Mesenchymal stem cell (in vitro differentiated cells and primary cell): ENCODE data around the gene DNAJC10.
A peak's percentile ranks its signal among the peaks of the same experiment; 100 is the strongest.

Source experiments
- DNase-seq: peaks from one replicate; pipeline ENCODE4 v3.0.0-alpha.2; 2013
- H2AFZ ChIP-seq: one replicate; pipeline ENCODE4 v1.6.1; 2013; ENCODE audit warnings: low read depth, mild to moderate bottlenecking, control low read depth, inconsistent platforms, low read length, moderate library complexity
- H2AK5ac ChIP-seq: 2 replicates; pipeline ENCODE4 v1.6.1; 2013; ENCODE audit warnings: low read length, moderate library complexity, mild to moderate bottlenecking, inconsistent platforms; ENCODE audit not compliant: severe bottlenecking
- H2BK120ac ChIP-seq: one replicate; pipeline ENCODE4 v1.6.1; 2013; ENCODE audit warnings: low read depth, mild to moderate bottlenecking, inconsistent platforms, low read length, moderate library complexity
- H2BK12ac ChIP-seq, 2 experiments: one replicate each; pipeline ENCODE4 v1.6.1; 2013; ENCODE audit warnings: inconsistent platforms in 2 of 2, low read length in 2 of 2, mild to moderate bottlenecking in 2 of 2, moderate library complexity in 2 of 2, control low read depth in 1 of 2
- H2BK15ac ChIP-seq: one replicate; pipeline ENCODE4 v1.6.1; 2013; ENCODE audit warnings: mild to moderate bottlenecking, low read depth, inconsistent platforms; ENCODE audit not compliant: poor library complexity, severe bottlenecking
- H2BK5ac ChIP-seq: 2 replicates; pipeline ENCODE4 v1.6.1; 2013; ENCODE audit warnings: low read depth, mild to moderate bottlenecking, low read length, control low read depth, inconsistent platforms; ENCODE audit not compliant: poor library complexity, severe bottlenecking
- H3K14ac ChIP-seq, 2 experiments: one replicate each; pipeline ENCODE4 v1.6.1; 2013; ENCODE audit warnings: inconsistent platforms in 2 of 2, low read length in 2 of 2, control low read depth in 1 of 2, mild to moderate bottlenecking in 1 of 2, moderate library complexity in 1 of 2
- H3K18ac ChIP-seq, 2 experiments: one replicate each; pipeline ENCODE4 v1.6.1; 2013; ENCODE audit warnings: inconsistent platforms in 2 of 2, low read length in 2 of 2, control low read depth in 1 of 2, low read depth in 1 of 2, mild to moderate bottlenecking in 1 of 2
- H3K23ac ChIP-seq, 2 experiments: one replicate each; pipeline ENCODE4 v1.6.1; 2013; ENCODE audit warnings: inconsistent platforms in 2 of 2, low read length in 2 of 2, mild to moderate bottlenecking in 2 of 2, moderate library complexity in 2 of 2, control low read depth in 1 of 2
- H3K27ac ChIP-seq: 2 replicates; pipeline ENCODE4 v1.5.1; 2013; ENCODE audit warnings: mild to moderate bottlenecking, moderate library complexity, low read length, control low read depth, inconsistent platforms; ENCODE audit not compliant: poor library complexity, severe bottlenecking
- H3K27me3 ChIP-seq, 2 experiments: 2 replicates each; pipeline versions ENCODE4 v1.6.1 to v1.7.0; 2013; ENCODE audit warnings: low read length in 2 of 2, mild to moderate bottlenecking in 2 of 2, moderate library complexity in 2 of 2, control low read depth in 1 of 2, inconsistent platforms in 1 of 2; ENCODE audit not compliant: control insufficient read depth in 1 of 2, insufficient read depth in 1 of 2
- H3K36me3 ChIP-seq, 2 experiments: 2 replicates each; pipeline versions ENCODE4 v1.6.1 to v1.7.0; 2013; ENCODE audit warnings: low read length in 2 of 2, control low read depth in 1 of 2, inconsistent platforms in 1 of 2, low read depth in 1 of 2, mild to moderate bottlenecking in 1 of 2; ENCODE audit not compliant: insufficient read depth in 2 of 2, control insufficient read depth in 1 of 2
- H3K4ac ChIP-seq, 2 experiments: one replicate each; pipeline ENCODE4 v1.6.1; 2013; ENCODE audit warnings: inconsistent platforms in 2 of 2, low read length in 2 of 2, mild to moderate bottlenecking in 2 of 2, moderate library complexity in 2 of 2, control low read depth in 1 of 2, low read depth in 1 of 2
- H3K4me1 ChIP-seq: 2 replicates; pipeline ENCODE4 v1.6.1; 2013; ENCODE audit warnings: low read depth, low read length, control low read depth; ENCODE audit not compliant: control insufficient read depth, insufficient read depth
- H3K4me2 ChIP-seq: 2 replicates; pipeline ENCODE4 v1.6.1; 2013; ENCODE audit warnings: low read length, mild to moderate bottlenecking, inconsistent platforms; ENCODE audit not compliant: poor library complexity, severe bottlenecking
- H3K4me3 ChIP-seq, 2 experiments: 2 replicates each; pipeline versions ENCODE4 v1.5.1 to v1.7.0; 2013; ENCODE audit warnings: low read length in 2 of 2, mild to moderate bottlenecking in 2 of 2, control low read depth in 1 of 2, low read depth in 1 of 2; ENCODE audit not compliant: insufficient read depth in 1 of 2
- H3K79me1 ChIP-seq: replicated peaks from 2 replicates; pipeline ENCODE4 v1.6.1; 2013; ENCODE audit warnings: mild to moderate bottlenecking, control low read depth, low read length, inconsistent platforms; ENCODE audit not compliant: poor library complexity, severe bottlenecking
- H3K9ac ChIP-seq: 2 replicates; pipeline ENCODE4 v1.7.0; 2013; ENCODE audit warnings: mild to moderate bottlenecking, low read length, moderate library complexity
- H3K9me3 ChIP-seq: 2 replicates; pipeline ENCODE4 v1.7.0; 2013; ENCODE audit warnings: mild to moderate bottlenecking, low read length; ENCODE audit not compliant: control insufficient read depth
- H4K8ac ChIP-seq: one replicate; pipeline ENCODE4 v1.6.1; 2013; ENCODE audit warnings: inconsistent platforms, mild to moderate bottlenecking, low read length, moderate library complexity
- H4K91ac ChIP-seq: one replicate; pipeline ENCODE4 v1.6.1; 2013; ENCODE audit warnings: mild to moderate bottlenecking, low read length, inconsistent platforms
- WGBS: methylation state at CpG from one replicate; pipeline ENCODE4 v1.1.7; 2013; ENCODE audit warnings: mixed read lengths; 5-methylcytosine and 5-hydroxymethylcytosine counted together

The DNAJC10 gene

DNA sequence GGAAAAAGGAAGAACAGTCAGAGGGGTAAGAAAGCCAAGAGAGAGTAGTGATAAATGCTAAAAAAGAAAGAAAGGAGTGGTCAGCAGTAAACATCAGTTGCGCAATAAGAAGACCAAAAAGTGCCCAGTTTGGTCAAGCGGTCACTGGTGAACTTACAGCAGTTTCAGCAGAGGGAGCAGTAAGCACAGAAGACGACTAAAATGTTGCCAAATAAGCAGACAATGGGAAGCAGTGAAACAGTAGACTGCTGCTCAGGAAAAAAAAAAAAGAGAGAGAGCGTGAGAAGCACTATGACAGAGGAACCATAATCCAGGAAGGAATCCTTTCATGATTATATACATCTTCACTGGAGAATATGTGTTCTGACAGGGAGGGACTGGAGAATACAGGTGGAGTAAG lies 45.8 kb downstream of the DNAJC10 start:
- H3K4me3 ChIP-seq, result peak overlapping the region in 1 of 2 experiments; percentile 19
- H4K91ac ChIP-seq, result no peak overlapping the region
- DNase-seq, result peak; percentile 55
- H2BK120ac ChIP-seq, result no peak overlapping the region
- H3K9ac ChIP-seq, result peak overlapping the region; percentile 33
- no peak overlapping the region for H3K18ac ChIP-seq
- H3K9me3 ChIP-seq, result no peaks in the 10 kb centered on the region
- H2AK5ac ChIP-seq, result no peak overlapping the region
- 86% methylated on average over 4 of the region's 4 CpGs for WGBS
- H2BK12ac ChIP-seq, result no peak overlapping the region
- no peak overlapping the region for H3K4me2 ChIP-seq
- H3K4me1 ChIP-seq, result no peaks in the 10 kb centered on the region
- peaks cover 8 to 85% of the 10 kb centered on the region in 2 experiments for H3K36me3 ChIP-seq
- no peak overlapping the region for H4K8ac ChIP-seq
- H3K14ac ChIP-seq, result no peak overlapping the region
- H3K27me3 ChIP-seq, result no peaks in the 10 kb centered on the region
- H2BK5ac ChIP-seq, result no peak overlapping the region
- H3K79me1 ChIP-seq, result peaks cover 6% of the 10 kb centered on the region
- no peak overlapping the region for H2AFZ ChIP-seq
- no peak overlapping the region for H3K4ac ChIP-seq
- H3K27ac ChIP-seq, result peak overlapping the region; percentile 51
- no peak overlapping the region for H2BK15ac ChIP-seq
- H3K23ac ChIP-seq, result no peak overlapping the region

DNA sequence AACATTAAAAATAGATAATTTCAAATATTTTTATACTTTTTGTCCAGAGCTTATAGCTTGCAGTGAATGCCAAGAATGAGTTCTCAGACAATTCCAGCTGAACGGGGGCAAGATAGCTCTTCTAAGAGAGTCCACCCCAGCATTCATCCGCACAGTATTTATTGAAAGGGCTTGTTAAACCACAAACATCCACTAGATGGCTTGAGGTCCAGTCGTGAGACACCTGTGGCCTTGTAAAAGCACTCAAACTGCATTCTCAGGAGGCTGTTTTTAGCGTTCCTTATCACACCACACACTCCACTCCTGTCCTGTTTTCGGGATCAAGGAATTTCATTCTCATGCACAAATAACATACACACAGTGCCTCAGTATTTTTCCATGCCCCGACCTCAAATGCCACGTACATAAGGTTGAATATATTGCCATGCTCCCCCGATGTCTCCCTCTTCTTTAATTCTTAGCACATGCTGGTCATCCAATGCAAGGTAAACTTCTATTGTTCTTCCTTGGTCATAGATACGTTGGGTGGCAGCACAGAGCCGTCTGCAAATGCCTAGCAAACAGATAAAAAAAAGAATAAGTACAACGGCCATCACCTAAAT lies 47.4 kb downstream of the DNAJC10 start:
- 70% methylated on average over 11 of the region's 11 CpGs for WGBS
- no peak overlapping the region for H4K8ac ChIP-seq
- no peak overlapping the region for H3K4ac ChIP-seq
- no peak overlapping the region for H2BK5ac ChIP-seq
- no peak overlapping the region for H3K18ac ChIP-seq
- no peaks in the 10 kb centered on the region for H3K27me3 ChIP-seq
- H2BK15ac ChIP-seq, result no peak overlapping the region
- H3K36me3 ChIP-seq, result peaks cover 8 to 85% of the 10 kb centered on the region in 2 experiments
- H3K27ac ChIP-seq, result no peak overlapping the region
- H3K4me1 ChIP-seq, result no peaks in the 10 kb centered on the region
- no peak overlapping the region for H3K4me3 ChIP-seq
- H3K9me3 ChIP-seq, result no peaks in the 10 kb centered on the region
- no peak overlapping the region for H2AFZ ChIP-seq
- H2BK120ac ChIP-seq, result no peak overlapping the region
- H2AK5ac ChIP-seq, result no peak overlapping the region
- H3K9ac ChIP-seq, result no peak overlapping the region
- DNase-seq, result peak; percentile 68
- H3K14ac ChIP-seq, result no peak overlapping the region
- no peak overlapping the region for H3K4me2 ChIP-seq
- no peak overlapping the region for H3K23ac ChIP-seq
- H4K91ac ChIP-seq, result no peak overlapping the region
- peaks cover 8% of the 10 kb centered on the region for H3K79me1 ChIP-seq
- H2BK12ac ChIP-seq, result no peak overlapping the region

DNA sequence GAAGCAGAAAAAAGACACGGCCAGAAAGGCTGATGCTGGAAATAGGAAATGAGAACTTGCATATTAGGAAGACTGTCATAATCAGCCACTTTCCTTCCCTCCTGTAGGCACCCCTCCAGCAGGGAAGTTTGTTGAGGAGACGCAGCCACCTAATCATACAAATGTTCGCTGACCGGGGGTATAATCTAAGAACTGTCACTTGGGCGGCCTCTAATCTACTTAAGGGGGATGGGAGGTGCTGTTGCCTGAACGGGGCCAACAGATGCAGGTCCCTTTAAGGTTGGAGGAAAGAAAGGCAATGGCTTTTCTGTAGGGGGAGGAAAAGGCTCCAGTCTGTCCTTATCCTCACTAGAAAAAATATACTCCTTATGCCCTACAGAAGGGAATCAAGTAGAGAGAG lies 50.6 kb downstream of the DNAJC10 start:
- no peak overlapping the region for H2BK15ac ChIP-seq
- no peak overlapping the region for H4K91ac ChIP-seq
- H3K4me3 ChIP-seq, result no peak overlapping the region
- no peak overlapping the region for H3K9ac ChIP-seq
- no peak overlapping the region for H2BK5ac ChIP-seq
- H3K14ac ChIP-seq, result no peak overlapping the region
- no peak overlapping the region for H4K8ac ChIP-seq
- WGBS, result 67% methylated on average over 3 of the region's 6 CpGs
- no peak overlapping the region for H2AFZ ChIP-seq
- no peak overlapping the region for H2BK12ac ChIP-seq
- no peak overlapping the region for H3K4me2 ChIP-seq
- DNase-seq, result no peak
- peaks cover 4% of the 10 kb centered on the region for H3K9me3 ChIP-seq
- H3K4me1 ChIP-seq, result no peaks in the 10 kb centered on the region
- peaks cover 5% of the 10 kb centered on the region for H3K79me1 ChIP-seq
- H3K27ac ChIP-seq, result no peak overlapping the region
- no peak overlapping the region for H3K4ac ChIP-seq
- no peak overlapping the region for H2BK120ac ChIP-seq
- no peak overlapping the region for H3K23ac ChIP-seq
- no peak overlapping the region for H2AK5ac ChIP-seq
- no peaks in the 10 kb centered on the region for H3K27me3 ChIP-seq
- peaks cover 8 to 63% of the 10 kb centered on the region in 2 experiments for H3K36me3 ChIP-seq
- no peak overlapping the region for H3K18ac ChIP-seq

DNA sequence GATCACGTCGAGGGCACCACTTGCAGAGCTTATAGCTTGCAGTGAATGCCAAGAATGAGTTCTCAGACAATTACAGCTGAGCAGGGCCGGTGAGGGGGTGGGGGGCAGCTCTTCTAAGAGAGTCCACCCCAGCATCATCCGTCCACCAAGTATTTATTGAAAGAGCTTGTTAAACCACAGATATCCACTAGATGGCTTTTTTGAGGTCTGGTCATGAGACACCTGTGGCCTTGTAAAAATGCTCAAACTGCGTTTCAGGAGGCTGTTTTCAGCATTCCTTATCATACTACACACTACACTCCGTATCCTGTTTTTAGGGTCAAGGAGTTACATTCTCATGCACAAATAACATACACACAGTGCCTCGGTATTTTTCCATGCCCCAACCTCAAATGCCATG lies 51.5 kb downstream of the DNAJC10 start:
- H3K4me2 ChIP-seq, result no peak overlapping the region
- H2AFZ ChIP-seq, result no peak overlapping the region
- H2BK120ac ChIP-seq, result no peak overlapping the region
- H2BK5ac ChIP-seq, result no peak overlapping the region
- H4K91ac ChIP-seq, result no peak overlapping the region
- no peak overlapping the region for H3K9ac ChIP-seq
- no peak overlapping the region for H2BK15ac ChIP-seq
- H3K14ac ChIP-seq, result no peak overlapping the region
- no peak overlapping the region for H3K4me3 ChIP-seq
- H2BK12ac ChIP-seq, result no peak overlapping the region
- DNase-seq, result peak; percentile 35
- peaks cover 5% of the 10 kb centered on the region for H3K79me1 ChIP-seq
- no peak overlapping the region for H3K18ac ChIP-seq
- no peak overlapping the region for H4K8ac ChIP-seq
- peaks cover 8 to 63% of the 10 kb centered on the region in 2 experiments for H3K36me3 ChIP-seq
- H3K27ac ChIP-seq, result no peak overlapping the region
- peaks cover 10% of the 10 kb centered on the region for H3K9me3 ChIP-seq
- no peaks in the 10 kb centered on the region for H3K27me3 ChIP-seq
- H3K23ac ChIP-seq, result no peak overlapping the region
- no peak overlapping the region for H3K4ac ChIP-seq
- WGBS, result 70% methylated on average over 7 of the region's 7 CpGs
- H2AK5ac ChIP-seq, result no peak overlapping the region
- no peaks in the 10 kb centered on the region for H3K4me1 ChIP-seq
